ENCODE measurements around the gene NPEPL1. TPM values are rescaled to one million over a fixed set of nuclear protein-coding genes. Genes with fewer than 3 reads are reported as not detected.

Gene NPEPL1
- total and polyA plus RNA-seq, 2 donors (not counting 3 experiments of a cell fraction or from before 2014, with no cell fraction given), result 22.5 to 40.8 TPM

DNA sequence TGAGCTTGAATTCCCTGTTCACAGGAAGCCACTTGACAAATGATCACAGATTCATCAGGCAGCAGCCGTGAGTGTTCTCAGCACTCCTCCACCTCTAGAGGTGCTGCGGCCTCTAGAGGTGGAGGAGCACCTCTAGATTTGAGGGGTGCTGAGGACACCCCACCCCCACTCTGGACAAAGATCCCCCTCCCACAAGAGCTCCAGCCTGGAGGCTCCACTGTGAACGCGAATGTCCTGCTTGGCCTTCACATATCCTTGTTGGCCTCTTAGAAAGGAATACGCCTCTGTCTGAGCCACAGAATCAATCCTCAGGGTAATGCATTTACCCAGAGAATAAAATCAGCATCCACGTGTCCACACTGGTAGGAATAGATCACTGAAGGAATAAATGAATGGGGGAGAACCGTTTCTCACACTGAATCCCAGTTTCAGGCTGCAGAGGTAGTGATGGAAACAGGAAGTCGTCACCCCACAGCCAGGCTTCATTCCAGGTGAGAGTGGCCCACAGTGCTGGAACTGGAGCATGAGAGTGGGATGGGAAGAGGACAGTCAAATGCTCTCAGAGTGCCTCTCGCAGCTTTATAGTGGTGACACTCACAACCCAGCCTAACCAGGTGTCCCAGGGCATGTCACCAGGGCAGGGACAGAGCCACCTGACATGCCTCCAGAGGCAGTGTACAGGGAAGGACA, 16.6 kb downstream of the NPEPL1 start:
- DNase-seq (ENCODE audit: low read depth, low spot score) (no peak), FAIRE-seq (no peak)
- Histone ChIP-seq H3K79me2 (ENCODE audit: control insufficient read depth, insufficient read depth, low read length) (no peaks in the 10 kb centered on the region), H3K9ac (replicated peaks; ENCODE audit: extremely low read depth, insufficient read depth, low read length) (no peak overlapping the region), H3K4me1 (ENCODE audit: control insufficient read depth, extremely low read depth, insufficient read depth, low read length) (no peaks in the 10 kb centered on the region), H4K20me1 (replicated peaks; ENCODE audit: control insufficient read depth, extremely low read depth, insufficient read depth, low read length) (no peaks in the 10 kb centered on the region), H3K9me3 (replicated peaks; ENCODE audit: control insufficient read depth, insufficient read depth, low read length) (no peaks in the 10 kb centered on the region), H3K9me1 (replicated peaks; ENCODE audit: control insufficient read depth, extremely low read depth, insufficient read depth, low read length) (no peaks in the 10 kb centered on the region), H3K4me3 (replicated peaks in 1 of 3; ENCODE audit: insufficient read depth in 1 of 3, low read depth in 1 of 3, low read length in 3 of 3) (no peak overlapping the region), H3K27ac (ENCODE audit: insufficient read depth, low read depth, low read length) (no peak overlapping the region), H3K36me3 (ENCODE audit: control insufficient read depth in 2 of 2, extremely low read depth in 1 of 2, insufficient read depth in 2 of 2, low read length in 2 of 2) (no peaks in the 10 kb centered on the region), H3K4me2 (ENCODE audit: insufficient read depth, low read length) (no peak overlapping the region), H3K27me3 (ENCODE audit: control insufficient read depth in 2 of 2, insufficient read depth in 2 of 2, low read length in 2 of 2) (no peaks in the 10 kb centered on the region), H2AFZ (ENCODE audit: low read depth, low read length) (no peak overlapping the region)
- no TSS peak for BruUV-seq (replicated peaks)
- TF ChIP-seq POLR2AphosphoS5 (IDR thresholded peaks at IDR 0.05; ENCODE audit: insufficient read depth, low read depth, low read length), result no peak
- no peak for TF ChIP-seq POLR2A (IDR thresholded peaks at IDR 0.05; ENCODE audit: low read depth, low read length)
- TF ChIP-seq JUN (IDR thresholded peaks at IDR 0.05; ENCODE audit: borderline replicate concordance, insufficient read depth, insufficient read length, low read depth), result no peak
- TF ChIP-seq CTCF (IDR thresholded peaks at IDR 0.05; ENCODE audit: extremely low read depth in 1 of 2, insufficient read depth in 1 of 2, low read depth in 1 of 2, low read length in 2 of 2), result no peak
- dilution Hi-C loops (cut with MboI; ENCODE audit: extremely low pct_ligation_motif_present, low sequenced_read_pairs), result no loop called here
- ChIA-PET POLR2A (no interaction called here), CTCF (no interaction called here)
- intact Hi-C loops (cut with micrococcal nuclease), result no loop called here

DNA sequence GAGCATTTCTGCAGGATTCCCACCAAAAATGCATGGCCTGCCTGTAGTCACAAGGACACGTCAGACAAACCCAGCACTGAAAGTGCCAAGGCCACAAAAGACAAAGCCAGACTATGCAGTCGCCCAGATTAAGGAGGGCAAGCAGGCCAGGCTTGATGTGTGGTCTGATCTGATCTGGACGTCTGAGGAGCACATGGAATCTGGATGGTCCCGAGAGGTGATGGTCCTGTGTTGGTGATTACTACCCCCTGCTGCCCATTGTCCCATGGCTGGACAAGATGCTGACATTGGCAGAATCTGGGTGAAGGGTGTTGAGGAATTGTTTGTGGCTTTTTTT, 17.1 kb downstream of the NPEPL1 start:
- no peak for FAIRE-seq
- intact Hi-C loops (cut with micrococcal nuclease), result no loop called here
- H4K20me1 ChIP-seq (replicated peaks; ENCODE audit: control insufficient read depth, extremely low read depth, insufficient read depth, low read length), result no peaks in the 10 kb centered on the region

More for the DNA sequence above, 17.1 kb downstream of the NPEPL1 start:
- Histone ChIP-seq H3K9ac (replicated peaks; ENCODE audit: extremely low read depth, insufficient read depth, low read length) (no peak overlapping the region), H3K4me3 (replicated peaks in 1 of 3; ENCODE audit: insufficient read depth in 1 of 3, low read depth in 1 of 3, low read length in 3 of 3) (no peak overlapping the region), H3K36me3 (ENCODE audit: control insufficient read depth in 2 of 2, extremely low read depth in 1 of 2, insufficient read depth in 2 of 2, low read length in 2 of 2) (no peaks in the 10 kb centered on the region), H3K79me2 (ENCODE audit: control insufficient read depth, insufficient read depth, low read length) (no peaks in the 10 kb centered on the region), H3K27ac (ENCODE audit: insufficient read depth, low read depth, low read length) (no peak overlapping the region), H3K4me1 (ENCODE audit: control insufficient read depth, extremely low read depth, insufficient read depth, low read length) (no peaks in the 10 kb centered on the region), H2AFZ (ENCODE audit: low read depth, low read length) (no peak overlapping the region), H3K27me3 (ENCODE audit: control insufficient read depth in 2 of 2, insufficient read depth in 2 of 2, low read length in 2 of 2) (no peaks in the 10 kb centered on the region), H3K9me1 (replicated peaks; ENCODE audit: control insufficient read depth, extremely low read depth, insufficient read depth, low read length) (no peaks in the 10 kb centered on the region), H3K4me2 (ENCODE audit: insufficient read depth, low read length) (no peak overlapping the region), H3K9me3 (replicated peaks; ENCODE audit: control insufficient read depth, insufficient read depth, low read length) (no peaks in the 10 kb centered on the region)
- POLR2A ChIA-PET, result no interaction called here
- no peak for DNase-seq (ENCODE audit: low read depth, low spot score)
- CTCF ChIA-PET, result no interaction called here
- dilution Hi-C loops (cut with MboI; ENCODE audit: extremely low pct_ligation_motif_present, low sequenced_read_pairs), result no loop called here
- TF ChIP-seq FOS (IDR thresholded peaks at IDR 0.05; ENCODE audit: borderline replicate concordance, insufficient read depth, low read length) (no peak), EZH2 (IDR thresholded peaks at IDR 0.05; ENCODE audit: borderline replicate concordance, low read depth, low read length, severe bottlenecking) (no peak), GATA2 (IDR thresholded peaks at IDR 0.05; ENCODE audit: insufficient read depth, insufficient read length, low read depth, low read length) (no peak), JUN (IDR thresholded peaks at IDR 0.05; ENCODE audit: borderline replicate concordance, insufficient read depth, insufficient read length, low read depth) (no peak), POLR2AphosphoS5 (IDR thresholded peaks at IDR 0.05; ENCODE audit: insufficient read depth, low read depth, low read length) (no peak), MYC (IDR thresholded peaks at IDR 0.05; ENCODE audit: low read depth, low read length) (no peak), CTCF (IDR thresholded peaks at IDR 0.05; ENCODE audit: extremely low read depth in 1 of 2, insufficient read depth in 1 of 2, low read depth in 1 of 2, low read length in 2 of 2) (no peak), POLR2A (IDR thresholded peaks at IDR 0.05; ENCODE audit: low read depth, low read length) (no peak), MAX (IDR thresholded peaks at IDR 0.05; ENCODE audit: insufficient read depth, insufficient read length) (no peak)
- no TSS peak for BruUV-seq (replicated peaks)

All from endothelial cell of umbilical vein (primary cell).